SK-N-SH (cell line): ENCODE results near the gene FOXI1.

ENCODE experiments used
- CHD2 ChIP-seq: fragments of 150-350 bp; IDR thresholded peaks from 2 replicates; pipeline ENCODE4 v1.6.1; 2018; ENCODE audit warnings: low read length; ENCODE audit not compliant: partially characterized antibody
- EP300 ChIP-seq, 2 experiments: IDR thresholded peaks; 2 replicates each; pipeline versions ENCODE4 v1.4.0 to v1.6.1; 2012; ENCODE audit warnings: borderline replicate concordance in 1 of 2, low read depth in 1 of 2, low read length in 1 of 2
- FOXM1 ChIP-seq: IDR thresholded peaks from 2 replicates; pipeline ENCODE4 v1.4.0; 2012; ENCODE audit warnings: low read depth, mild to moderate bottlenecking
- PBX3 ChIP-seq: IDR thresholded peaks from 2 replicates; pipeline ENCODE4; 2012
- POLR2AphosphoS5 ChIP-seq: IDR thresholded peaks from 2 replicates; pipeline ENCODE4 v1.6.1; 2012; ENCODE audit warnings: low read depth, low read length
- RAD21 ChIP-seq: IDR thresholded peaks from 2 replicates; pipeline ENCODE4 v1.6.1; 2012; ENCODE audit warnings: mild to moderate bottlenecking, low read length
- RCOR1 ChIP-seq: fragments of 150-350 bp; IDR thresholded peaks from 2 replicates; pipeline ENCODE4 v1.6.1; 2017; ENCODE audit warnings: antibody characterized with exemption, low read length
- RXRA ChIP-seq: IDR thresholded peaks from 2 replicates; pipeline ENCODE4 v1.4.0; 2012; ENCODE audit warnings: low read depth, mild to moderate bottlenecking, borderline replicate concordance
- SMC3 ChIP-seq: IDR thresholded peaks from 2 replicates; pipeline ENCODE4 v1.6.1; 2012; ENCODE audit warnings: low read depth, low read length, improper control_type of control experiment
- TF ChIP-seq, protein P1 (sequence below): fragments of 200-600 bp; sonication (generic); IDR thresholded peaks from 2 replicates; pipeline ENCODE4 v1.6.1; 2017; ENCODE audit warnings: antibody characterized with exemption, mild to moderate bottlenecking, moderate library complexity
- TF ChIP-seq, protein P2 (sequence below): fragments of 150-350 bp; IDR thresholded peaks from 2 replicates; pipeline ENCODE4 v1.6.1; 2017; ENCODE audit warnings: antibody characterized with exemption, low read length, low read depth, borderline replicate concordance

GRCh38 chr5:170150713-170151096, 45.0 kb downstream of the FOXI1 start:
- TF ChIP-seq, protein P1, sequence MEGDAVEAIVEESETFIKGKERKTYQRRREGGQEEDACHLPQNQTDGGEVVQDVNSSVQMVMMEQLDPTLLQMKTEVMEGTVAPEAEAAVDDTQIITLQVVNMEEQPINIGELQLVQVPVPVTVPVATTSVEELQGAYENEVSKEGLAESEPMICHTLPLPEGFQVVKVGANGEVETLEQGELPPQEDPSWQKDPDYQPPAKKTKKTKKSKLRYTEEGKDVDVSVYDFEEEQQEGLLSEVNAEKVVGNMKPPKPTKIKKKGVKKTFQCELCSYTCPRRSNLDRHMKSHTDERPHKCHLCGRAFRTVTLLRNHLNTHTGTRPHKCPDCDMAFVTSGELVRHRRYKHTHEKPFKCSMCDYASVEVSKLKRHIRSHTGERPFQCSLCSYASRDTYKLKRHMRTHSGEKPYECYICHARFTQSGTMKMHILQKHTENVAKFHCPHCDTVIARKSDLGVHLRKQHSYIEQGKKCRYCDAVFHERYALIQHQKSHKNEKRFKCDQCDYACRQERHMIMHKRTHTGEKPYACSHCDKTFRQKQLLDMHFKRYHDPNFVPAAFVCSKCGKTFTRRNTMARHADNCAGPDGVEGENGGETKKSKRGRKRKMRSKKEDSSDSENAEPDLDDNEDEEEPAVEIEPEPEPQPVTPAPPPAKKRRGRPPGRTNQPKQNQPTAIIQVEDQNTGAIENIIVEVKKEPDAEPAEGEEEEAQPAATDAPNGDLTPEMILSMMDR: no peak
- TF ChIP-seq CHD2 (no peak), EP300 (IDR thresholded peaks at IDR 0.05; ENCODE audit: borderline replicate concordance in 1 of 2, low read depth in 1 of 2, low read length in 1 of 2) (no peak), RCOR1 (no peak), POLR2AphosphoS5 (no peak), FOXM1 (no peak), PBX3 (no peak), RXRA (no peak), RAD21 (no peak), SMC3 (no peak)
- TF ChIP-seq, protein P2, sequence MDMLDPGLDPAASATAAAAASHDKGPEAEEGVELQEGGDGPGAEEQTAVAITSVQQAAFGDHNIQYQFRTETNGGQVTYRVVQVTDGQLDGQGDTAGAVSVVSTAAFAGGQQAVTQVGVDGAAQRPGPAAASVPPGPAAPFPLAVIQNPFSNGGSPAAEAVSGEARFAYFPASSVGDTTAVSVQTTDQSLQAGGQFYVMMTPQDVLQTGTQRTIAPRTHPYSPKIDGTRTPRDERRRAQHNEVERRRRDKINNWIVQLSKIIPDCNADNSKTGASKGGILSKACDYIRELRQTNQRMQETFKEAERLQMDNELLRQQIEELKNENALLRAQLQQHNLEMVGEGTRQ: no peak
